Prostate gland (tissue), 2 donors: ENCODE data around the gene CSMD2.

Source experiments
- CTCF ChIP-seq, 4 experiments: fragments of 200-600 bp in 2 of 4; fragments of 450-650 bp in 2 of 4; sonication (generic) in 2 of 4; IDR thresholded peaks; 1 replicate in 3 of 4; 2 replicates in 1 of 4; pipeline ENCODE4 v1.5.1; 2016 to 2019; ENCODE audit warnings: antibody characterized with exemption in 4 of 4, mild to moderate bottlenecking in 2 of 4, moderate library complexity in 2 of 4
- POLR2A ChIP-seq: fragments of 450-650 bp; IDR thresholded peaks from one replicate; pipeline ENCODE4 v1.6.1; 2016; ENCODE audit warnings: antibody characterized with exemption, mild to moderate bottlenecking
- POLR2AphosphoS5 ChIP-seq: sonication (generic); formaldehyde crosslinking; IDR thresholded peaks from one replicate; pipeline ENCODE4 v1.6.1; 2017; ENCODE audit warnings: antibody characterized with exemption

GRCh38 chr1:33996281-33996680 lies 168.7 kb downstream of the CSMD2 start:
- TF ChIP-seq CTCF (IDR thresholded peaks at IDR 0.05) (no peak), POLR2A (no peak), POLR2AphosphoS5 (no peak)
